Suprapubic skin (tissue), 4 donors: ENCODE measurements around the gene GALNT13. TPM values are rescaled to one million over a fixed set of nuclear protein-coding genes. Genes with fewer than 3 reads are reported as not detected.

Experiments
- DNase-seq, 2 donors: peaks; one replicate each; pipeline ENCODE4 v3.0.0-alpha.2; 2019; ENCODE audit warnings: low spot score in 2 of 2
- H3K27ac ChIP-seq: fragments of 200-600 bp; sonication (generic); one replicate; pipeline ENCODE4 v1.5.1; 2019
- H3K27me3 ChIP-seq: fragments of 200-600 bp; sonication (generic); one replicate; pipeline ENCODE4 v1.5.1; 2019
- H3K36me3 ChIP-seq: fragments of 200-600 bp; sonication (generic); one replicate; pipeline ENCODE4 v1.5.1; 2019
- H3K4me1 ChIP-seq: fragments of 200-600 bp; sonication (generic); one replicate; pipeline ENCODE4 v1.5.1; 2019
- H3K4me3 ChIP-seq: fragments of 200-600 bp; sonication (generic); one replicate; pipeline ENCODE4 v1.5.1; 2019; ENCODE audit warnings: mild to moderate bottlenecking
- H3K9me3 ChIP-seq: fragments of 200-600 bp; sonication (generic); one replicate; pipeline ENCODE4 v1.5.1; 2019
- CTCF ChIP-seq, 2 donors: fragments of 200-600 bp in 1 of 2; fragments of 450-650 bp in 1 of 2; sonication (generic) in 1 of 2; IDR thresholded peaks; one replicate each; pipeline ENCODE4 v1.5.1; 2016 to 2019; ENCODE audit warnings: antibody characterized with exemption in 2 of 2, mild to moderate bottlenecking in 1 of 2, moderate library complexity in 1 of 2
- EP300 ChIP-seq: sonication (generic); formaldehyde crosslinking; IDR thresholded peaks from one replicate; pipeline ENCODE4 v1.6.1; 2017; ENCODE audit warnings: antibody characterized with exemption
- POLR2A ChIP-seq, 2 donors: fragments of 450-650 bp; IDR thresholded peaks; one replicate each; pipeline ENCODE4 v1.6.1; 2017; ENCODE audit warnings: antibody characterized with exemption in 2 of 2, mild to moderate bottlenecking in 2 of 2, moderate library complexity in 2 of 2
- POLR2AphosphoS5 ChIP-seq, 3 donors: sonication (generic); formaldehyde crosslinking; IDR thresholded peaks; one replicate each; pipeline ENCODE4 v1.6.1; 2017; ENCODE audit warnings: antibody characterized with exemption in 3 of 3
- WGBS: methylation state at CpG from one replicate; pipeline ENCODE4 v1.1.5; 2018; 5-methylcytosine and 5-hydroxymethylcytosine counted together
- total RNA-seq, 4 donors: library from RNA; depleted of rRNA; stranded (reverse); fragments of >200 nt; gene quantifications; one replicate each; pipeline ENCODE4 v1.1.0, GENCODE V29; 2016

GALNT13 gene
- total RNA-seq, 4 donors from 2014 or later = 0.19 to 0.97 (median 0.54) TPM

DNA sequence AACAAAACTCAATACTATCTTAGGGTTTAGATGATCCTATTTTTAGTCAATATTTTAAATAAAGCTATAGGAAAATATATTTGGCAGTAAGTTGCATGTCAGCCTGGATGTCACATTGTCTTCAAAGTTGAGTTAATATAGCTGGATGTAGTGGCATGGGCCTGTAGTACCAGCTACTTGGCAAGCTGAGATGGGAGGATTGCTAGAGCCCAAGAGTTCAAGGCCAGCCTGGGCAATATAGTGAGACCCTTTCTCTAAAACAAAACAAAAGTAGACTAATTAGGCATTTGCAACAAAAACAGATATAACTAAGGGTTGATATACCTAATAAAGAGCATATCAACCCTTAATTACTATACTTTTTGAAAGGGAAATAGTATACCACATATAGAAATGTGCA is 572.2 kb downstream of the GALNT13 start:
- no peaks in the 10 kb centered on the region for H3K27me3 ChIP-seq
- no peaks in the 10 kb centered on the region for H3K36me3 ChIP-seq
- H3K4me3 ChIP-seq = no peak overlapping the region
- TF ChIP-seq POLR2A (IDR thresholded peaks at IDR 0.05) = no peak
- TF ChIP-seq CTCF (IDR thresholded peaks at IDR 0.05) = no peak
- TF ChIP-seq POLR2AphosphoS5 (IDR thresholded peaks at IDR 0.05) = no peak
- no peak for TF ChIP-seq EP300
- H3K4me1 ChIP-seq = no peaks in the 10 kb centered on the region
- H3K27ac ChIP-seq = no peak overlapping the region
- H3K9me3 ChIP-seq = no peaks in the 10 kb centered on the region
- DNase-seq = no peak

GRCh38 chr2:154446324-154446723 is 574.6 kb downstream of the GALNT13 start:
- H3K36me3 ChIP-seq = no peaks in the 10 kb centered on the region
- WGBS = 82% methylated on average over 2 of the region's 2 CpGs
- no peak overlapping the region for H3K27ac ChIP-seq
- no peaks in the 10 kb centered on the region for H3K4me1 ChIP-seq
- TF ChIP-seq POLR2AphosphoS5 (IDR thresholded peaks at IDR 0.05) (no peak), CTCF (IDR thresholded peaks at IDR 0.05) (no peak), EP300 (no peak), POLR2A (IDR thresholded peaks at IDR 0.05) (no peak)
- no peaks in the 10 kb centered on the region for H3K27me3 ChIP-seq
- no peak for DNase-seq
- no peak overlapping the region for H3K4me3 ChIP-seq
- no peaks in the 10 kb centered on the region for H3K9me3 ChIP-seq

DNA sequence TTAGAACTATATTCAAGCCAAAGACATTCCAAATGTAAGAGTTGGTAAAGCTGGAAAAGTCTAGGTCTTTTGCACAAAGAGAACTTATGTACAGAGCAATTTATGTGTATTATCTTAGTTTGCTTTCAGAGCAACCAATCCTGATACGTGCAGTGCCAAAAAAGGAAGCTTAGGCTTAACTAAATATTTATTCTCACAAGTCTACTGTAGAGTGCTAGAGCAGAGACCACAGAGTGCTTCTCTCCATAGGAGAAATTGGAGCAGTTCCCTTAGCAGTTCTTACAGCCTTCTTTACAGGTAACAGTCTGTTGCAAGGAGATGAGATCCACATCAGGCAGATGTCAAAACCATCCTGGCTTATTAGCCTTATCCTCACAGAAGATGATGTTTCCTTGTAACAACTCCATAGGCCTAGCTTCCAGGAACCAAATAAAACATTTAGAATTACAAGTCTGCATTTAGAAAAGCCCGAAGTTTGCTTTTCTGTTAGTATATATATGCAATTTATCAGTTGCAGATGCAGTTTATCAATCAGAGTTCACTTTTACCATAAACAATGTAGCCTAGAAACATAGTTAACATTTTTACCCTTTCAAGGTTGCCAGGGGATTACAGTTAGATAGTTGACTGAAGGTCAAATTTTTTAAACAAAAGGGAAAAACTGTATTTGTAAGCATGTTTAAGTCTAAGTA is 576.2 kb downstream of the GALNT13 start:
- Histone ChIP-seq H3K4me3 (no peak overlapping the region), H3K36me3 (no peaks in the 10 kb centered on the region), H3K9me3 (no peaks in the 10 kb centered on the region), H3K27ac (no peak overlapping the region), H3K4me1 (no peaks in the 10 kb centered on the region), H3K27me3 (no peaks in the 10 kb centered on the region)
- 82% methylated on average over 2 of the region's 2 CpGs for WGBS
- TF ChIP-seq POLR2A (IDR thresholded peaks at IDR 0.05) (no peak), POLR2AphosphoS5 (IDR thresholded peaks at IDR 0.05) (no peak), EP300 (no peak), CTCF (IDR thresholded peaks at IDR 0.05) (no peak)
- no peak for DNase-seq

GRCh38 chr2:154449951-154450658 is 578.4 kb downstream of the GALNT13 start:
- TF ChIP-seq CTCF (IDR thresholded peaks at IDR 0.05) = no peak
- TF ChIP-seq EP300 = no peak
- no peak for TF ChIP-seq POLR2A (IDR thresholded peaks at IDR 0.05)
- no peak for TF ChIP-seq POLR2AphosphoS5 (IDR thresholded peaks at IDR 0.05)
- Histone ChIP-seq H3K27ac (no peak overlapping the region), H3K4me3 (no peak overlapping the region), H3K9me3 (no peaks in the 10 kb centered on the region), H3K4me1 (no peaks in the 10 kb centered on the region), H3K27me3 (no peaks in the 10 kb centered on the region), H3K36me3 (no peaks in the 10 kb centered on the region)
- DNase-seq = no peak
- WGBS = 68% methylated on average over 6 of the region's 6 CpGs

- Histone ChIP-seq H3K27me3 (no peaks in the 10 kb centered on the region), H3K9me3 (no peaks in the 10 kb centered on the region), H3K4me3 (no peak overlapping the region), H3K4me1 (no peaks in the 10 kb centered on the region), H3K27ac (no peak overlapping the region), H3K36me3 (no peaks in the 10 kb centered on the region)
- TF ChIP-seq EP300 (no peak), POLR2A (IDR thresholded peaks at IDR 0.05) (no peak), CTCF (IDR thresholded peaks at IDR 0.05) (no peak), POLR2AphosphoS5 (IDR thresholded peaks at IDR 0.05) (no peak)
- DNase-seq = no peak
- WGBS = 39% methylated on average over 2 of the region's 2 CpGs
Measured at GRCh38 chr2:154452471-154452870, 580.7 kb downstream of the GALNT13 start.
